K562 (cell line): ENCODE results near the gene B4GALT5. TPM values are rescaled to one million over a fixed set of nuclear protein-coding genes. Genes with fewer than 3 reads are reported as not detected.

ENCODE experiments used
- ATAC-seq: fragments of 200-7000 bp; cut with Tn5 transposase; 3 replicates; pipeline ENCODE4 v1.9.1; 2020; ENCODE audit warnings: moderate library complexity
- BruUV-seq: library from RNA; stranded (reverse); fragments of 400-500 nt; replicated peaks from 2 replicates; lab custom pipeline; 2021; lab: Mats Ljungman, UMichigan
- CTCF ChIA-PET: fragments of 300-600 bp; formaldehyde crosslinking; extraction: SDS; loops from one replicate; lab custom pipeline; 2021; ENCODE audit warnings: low intra/inter-chr PET ratio; lab: Yijun Ruan, JAX
- POLR2A ChIA-PET: fragments of 300-600, 350-650 bp; sonication (Branson Sonifier 250); formaldehyde crosslinking; extraction: SDS; loops from one replicate; lab custom pipeline; 2021; ENCODE audit warnings: antibody characterized with exemption, inconsistent platforms; lab: Yijun Ruan, JAX
- DNase-seq, 4 experiments: peaks; one replicate each; pipeline versions ENCODE4 v3.0.0 to v3.0.0-alpha.2; 2011 to 2018; ENCODE audit warnings: low spot score in 3 of 4, mixed read lengths in 3 of 4; ENCODE audit errors: extremely low read depth in 1 of 4
- FAIRE-seq: peaks from 2 replicates; lab custom pipeline; 2011; peaks lifted over from hg19 to GRCh38; lab: Jason Lieb, UNC
- H2AFZ ChIP-seq: 2 replicates; pipeline ENCODE4 v1.6.0; 2011; ENCODE audit warnings: low read depth, low read length, control low read depth, inconsistent platforms
- H3K27ac ChIP-seq: fragments of 200-600 bp; 3 replicates; pipeline ENCODE4 v1.8.0; 2011; ENCODE audit warnings: low read depth, mild to moderate bottlenecking, control low read depth, inconsistent platforms, low read length, moderate library complexity, mixed read lengths; ENCODE audit errors: extremely low read depth
- H3K27me3 ChIP-seq, 2 experiments: fragments of 300-600 bp in 1 of 2; 2 replicates in 1 of 2; 3 replicates in 1 of 2; pipeline versions ENCODE4 v1.6.0 to v1.8.0; 2011; ENCODE audit warnings: inconsistent platforms in 2 of 2, low read length in 2 of 2, mild to moderate bottlenecking in 1 of 2, mixed read lengths in 1 of 2, moderate library complexity in 1 of 2; ENCODE audit not compliant: control insufficient read depth in 2 of 2, insufficient read depth in 2 of 2
- H3K36me3 ChIP-seq: fragments of 300-600 bp; 3 replicates; pipeline ENCODE4 v1.8.0; 2011; ENCODE audit warnings: mild to moderate bottlenecking, low read length, inconsistent platforms; ENCODE audit not compliant: control insufficient read depth, insufficient read depth
- H3K4me1 ChIP-seq, 2 experiments: fragments of 200-600 bp in 1 of 2; replicated peaks in 1 of 2; 2 replicates in 1 of 2; 3 replicates in 1 of 2; pipeline versions ENCODE4 v1.5.1 to v1.8.0; 2011; ENCODE audit warnings: inconsistent platforms in 2 of 2, low read length in 2 of 2, mild to moderate bottlenecking in 1 of 2, mixed read lengths in 1 of 2, moderate library complexity in 1 of 2; ENCODE audit not compliant: control insufficient read depth in 2 of 2, insufficient read depth in 2 of 2
- H3K4me2 ChIP-seq: 2 replicates; pipeline ENCODE4 v1.6.1; 2011; ENCODE audit warnings: low read length, control low read depth, inconsistent platforms, mixed read lengths; ENCODE audit not compliant: insufficient read depth
- H3K4me3 ChIP-seq: fragments of 200-600 bp; sonication (generic), shearing (Covaris generic); 2 replicates; pipeline ENCODE4 v1.5.1; 2016; ENCODE audit warnings: control low read depth, inconsistent platforms
- H3K79me2 ChIP-seq: fragments of 200-600 bp; 3 replicates; pipeline ENCODE4 v1.8.0; 2011; ENCODE audit warnings: low read length, inconsistent platforms; ENCODE audit not compliant: control insufficient read depth, insufficient read depth
- H3K9ac ChIP-seq, 2 experiments: 2 replicates each; pipeline versions ENCODE4 v1.6.0 to v1.6.1; 2011; ENCODE audit warnings: low read depth in 2 of 2, low read length in 2 of 2, control low read depth in 1 of 2, inconsistent platforms in 1 of 2, mild to moderate bottlenecking in 1 of 2, mixed read lengths in 1 of 2; ENCODE audit not compliant: insufficient read depth in 1 of 2
- H3K9me1 ChIP-seq: one replicate; pipeline ENCODE4 v1.6.0; 2011; ENCODE audit warnings: inconsistent platforms, mild to moderate bottlenecking, low read length, moderate library complexity; ENCODE audit not compliant: control insufficient read depth, insufficient read depth
- H3K9me3 ChIP-seq: replicated peaks from 2 replicates; pipeline ENCODE4 v1.5.1; 2011; ENCODE audit warnings: low read depth, low read length, inconsistent platforms; ENCODE audit not compliant: control insufficient read depth, insufficient read depth
- H4K20me1 ChIP-seq: replicated peaks from 2 replicates; pipeline ENCODE4 v1.6.1; 2011; ENCODE audit warnings: low read length, inconsistent platforms, mixed read lengths; ENCODE audit not compliant: control insufficient read depth, insufficient read depth
- BCOR ChIP-seq: fragments of 450-650 bp; IDR thresholded peaks from 2 replicates; pipeline ENCODE4 v1.6.1; 2016
- BRD9 ChIP-seq: fragments of 450-650 bp; IDR thresholded peaks from 2 replicates; pipeline ENCODE4 v1.6.1; 2018; ENCODE audit warnings: low read depth; ENCODE audit not compliant: partially characterized antibody
- BRF1 ChIP-seq: IDR thresholded peaks from 3 replicates; pipeline ENCODE4 v1.6.1; 2011; ENCODE audit warnings: borderline replicate concordance, mild to moderate bottlenecking; ENCODE audit not compliant: insufficient read length; ENCODE audit errors: extremely low read depth
- CC2D1A ChIP-seq: fragments of 450-650 bp; IDR thresholded peaks from 2 replicates; pipeline ENCODE4 v1.6.1; 2017; ENCODE audit warnings: mild to moderate bottlenecking
- KDM1A ChIP-seq, 2 experiments: fragments of 450-650 bp; IDR thresholded peaks; 2 replicates each; pipeline ENCODE4 v1.6.1; 2016; ENCODE audit warnings: mild to moderate bottlenecking in 2 of 2
- MLX ChIP-seq, 2 experiments: fragments of 450-650 bp in 1 of 2; sonication (generic) in 1 of 2; formaldehyde crosslinking; conservative IDR thresholded peaks; 2 replicates each; pipeline versions ENCODE4 v1.4.0 to v1.8.1; 2020 to 2022; ENCODE audit warnings: mild to moderate bottlenecking in 1 of 2, missing genetic modification reagents in 1 of 2
- MTA3 ChIP-seq: fragments of 450-650 bp; formaldehyde crosslinking; IDR thresholded peaks from 2 replicates; pipeline ENCODE4 v1.6.1; 2017; ENCODE audit warnings: mild to moderate bottlenecking, borderline replicate concordance
- NONO ChIP-seq, 2 experiments: fragments of 200-400 bp in 1 of 2; fragments of 450-650 bp in 1 of 2; formaldehyde crosslinking in 1 of 2; IDR thresholded peaks; 2 replicates each; pipeline ENCODE4 v1.6.1; 2017; ENCODE audit warnings: low read depth in 2 of 2, mild to moderate bottlenecking in 2 of 2, moderate library complexity in 2 of 2, low read length in 1 of 2
- PHB ChIP-seq: fragments of 250-450 bp; sonication (Bioruptor Pico); IDR thresholded peaks from 2 replicates; pipeline ENCODE4 v1.5.0; 2021
- SMARCA5 ChIP-seq: fragments of 450-650 bp; IDR thresholded peaks from 2 replicates; pipeline ENCODE4 v1.6.1; 2016
- SP1 ChIP-seq: sonication (generic); formaldehyde crosslinking; IDR thresholded peaks from 2 replicates; pipeline ENCODE4 v1.8.1; 2022; ENCODE audit warnings: mild to moderate bottlenecking, missing genetic modification reagents
- TAF15 ChIP-seq: fragments of 200-400 bp; formaldehyde crosslinking; IDR thresholded peaks from 2 replicates; pipeline ENCODE4 v1.6.1; 2017; ENCODE audit warnings: mild to moderate bottlenecking, low read depth, low read length, moderate library complexity
- TAL1 ChIP-seq: fragments of 450-650 bp; IDR thresholded peaks from 2 replicates; pipeline ENCODE4 v1.6.1; 2016; ENCODE audit warnings: mild to moderate bottlenecking
- UBTF ChIP-seq, 2 experiments: IDR thresholded peaks; 2 replicates each; pipeline ENCODE4 v1.6.1; 2012; ENCODE audit warnings: improper control_type of control experiment in 2 of 2, low read depth in 2 of 2, low read length in 2 of 2, borderline replicate concordance in 1 of 2
- ZFP36 ChIP-seq: fragments of 150-350 bp; IDR thresholded peaks from 2 replicates; pipeline ENCODE4 v1.6.1; 2018; ENCODE audit warnings: low read length, low read depth; ENCODE audit not compliant: partially characterized antibody
- ZNF512 ChIP-seq: IDR thresholded peaks from 2 replicates; pipeline ENCODE4 v1.6.1; 2016; ENCODE audit warnings: missing genetic modification characterization, missing compliant biosample characterization
- ZNF707 ChIP-seq: fragments of 250-450 bp; sonication (Bioruptor Pico); conservative IDR thresholded peaks from 2 replicates; pipeline ENCODE4 v1.8.0; 2022; ENCODE audit warnings: inconsistent platforms, mild to moderate bottlenecking, moderate library complexity
- ZNF77 ChIP-seq: fragments of 250-450 bp; sonication (Bioruptor Pico); IDR thresholded peaks from 2 replicates; pipeline ENCODE4 v1.5.0; 2020
- WGBS: fragments of 100-300 bp; shearing (Covaris generic); methylation state at CpG from one replicate; pipeline ENCODE4 v1.1.6; 2016; ENCODE audit warnings: low coverage, mixed read lengths; ENCODE audit not compliant: insufficient coverage; ENCODE audit errors: missing lambda C conversion rate; 5-methylcytosine and 5-hydroxymethylcytosine counted together
- in situ Hi-C: fragments of 300-500 bp; cut with MboI; formaldehyde crosslinking; loops from 4 replicates; pipeline ENCODE4 v1.15.0; 2018; ENCODE audit warnings: inconsistent platforms, mixed read lengths
- intact Hi-C: fragments of 100-400 bp; cut with micrococcal nuclease; formaldehyde crosslinking; loops from 2 replicates; pipeline ENCODE4 v1.14.2; 2022
- polyA plus RNA-seq, 8 experiments: library from polyadenylated mRNA; depleted of rRNA in 4 of 8; stranded (reverse) in 5 of 8; unstranded in 3 of 8; fragments of >200 nt; fragmentation: Nextera tagmentation in 2 of 8; fragmentation: Illumina TruSeq in 1 of 8; extraction: Ambion mirVana in 2 of 8; extraction: Trizol in 1 of 8; gene quantifications; 2 replicates each; pipeline versions ENCODE4 v1.2.1 to v1.2.3, GENCODE V29; 2011 to 2014; ENCODE audit warnings: inconsistent platforms in 1 of 8, missing spikeins in 1 of 8
- total RNA-seq, 7 experiments: library from RNA; depleted of rRNA in 6 of 7; stranded (reverse); fragments of >200 nt in 6 of 7; fragmentation: Illumina TruSeq in 2 of 7; extraction: Trizol in 2 of 7; gene quantifications; 2 replicates each; pipeline versions ENCODE4 v1.2.1 to v1.2.3, GENCODE V29; 2011 to 2021; ENCODE audit warnings: low replicate concordance in 1 of 7

The B4GALT5 gene
- total and polyA plus RNA-seq, 9 of the 15 experiments (the other 6 are each of a cell fraction or from before 2014, with no cell fraction given) = 8.5 to 32.6 (median 23.4) TPM

GRCh38 chr20:49594143-49594930 is 119.3 kb downstream of the B4GALT5 start:
- FAIRE-seq = no peak
- Histone ChIP-seq H3K27me3 (peaks cover 34 to 50% of the 10 kb centered on the region in 2 experiments), H3K4me2 (no peak overlapping the region), H3K79me2 (no peaks in the 10 kb centered on the region), H3K27ac (no peak overlapping the region), H3K4me3 (no peak overlapping the region), H4K20me1 (peaks cover 4% of the 10 kb centered on the region; the same call in 1 of the 2 replicates), H2AFZ (no peak overlapping the region), H3K9me3 (no peaks in the 10 kb centered on the region), H3K36me3 (no peaks in the 10 kb centered on the region), H3K9me1 (no peaks in the 10 kb centered on the region), H3K9ac (peak overlapping the region in 1 of 2 experiments; percentile 16; a peak in 1 of 4 replicates), H3K4me1 (0 out of 5 replicates have a peak, but pooled peaks cover 0 to 3% of the 10 kb centered on the region in 2 experiments)
- ATAC-seq = no peak
- intact Hi-C loops = no loop called here
- no TSS peak for BruUV-seq
- 8% methylated on average over 12 of the region's 12 CpGs for WGBS
- CTCF ChIA-PET = no interaction called here
- no peak for DNase-seq
- in situ Hi-C loops = no loop called here
- POLR2A ChIA-PET = interaction anchor here (0.7 to 1.6 kb wide), 3 partner anchors 15 to 63 kb away, joined by 4 to 6 read pairs (median 4); no protein-coding TSS in a partner anchor
- TF ChIP-seq BRD9 (no peak), SP1 (CRISPR knock-in tag) (no peak), NONO (IDR thresholded peaks at IDR 0.05; ENCODE audit: low read depth in 2 of 2, low read length in 1 of 2) (no peak), TAF15 (no peak), MTA3 (no peak), ZNF512 (tag) (no peak), ZFP36 (peak; percentile 84), BRF1 (no peak), ZNF77 (no peak), MLX (CRISPR knock-in tag; conservative IDR thresholded peaks at IDR 0.05) (no peak), BCOR (peak; percentile 72; the same call in 1 of the 2 replicates), KDM1A (IDR thresholded peaks at IDR 0.05) (0 out of 4 replicates have a peak, but pooled peaks of 1 of the 2 experiments have one; percentile 20), TAL1 (no peak), CC2D1A (no peak), ZNF707 (no peak), UBTF (IDR thresholded peaks at IDR 0.05; ENCODE audit: borderline replicate concordance in 1 of 2, low read depth in 2 of 2, low read length in 2 of 2) (no peak), PHB (CRISPR knock-in tag) (no peak), SMARCA5 (0 out of 2 replicates have a peak, but pooled peaks have one; percentile 39)
